Measurements from ENCODE around the gene ENHO.
"Not testable (repeated sequence)": the region's sequence is repeated elsewhere in the genome, so short reads cannot be mapped to it uniquely, and the experiment has no call there.

Gene ENHO

GRCh38 chr9:34505370-34506120 lies 17.2 kb downstream of the ENHO start:
- no peak for DNase-seq

GRCh38 chr9:34503406-34503805 lies 19.4 kb downstream of the ENHO start:
- no peak for DNase-seq

- no peak for DNase-seq
These were observed 19.9 kb downstream of the ENHO start for GRCh38 chr9:34502891-34503290.

- no peak for DNase-seq
These were observed 20.3 kb downstream of the ENHO start for GRCh38 chr9:34502471-34502870.

GRCh38 chr9:34501889-34502425 lies 20.8 kb downstream of the ENHO start:
- DNase-seq: no peak

- DNase-seq: no peak
These were observed 21.4 kb downstream of the ENHO start for GRCh38 chr9:34501372-34501771.

GRCh38 chr9:34500623-34501267 lies 22.0 kb downstream of the ENHO start:
- peak; percentile 88 for DNase-seq

- no peak for DNase-seq
These were observed 23.7 kb downstream of the ENHO start for GRCh38 chr9:34499076-34499475.

- DNase-seq: peak; percentile 67
These were observed 24.2 kb downstream of the ENHO start for GRCh38 chr9:34498553-34498952.

- no peak for DNase-seq
These were observed 26.6 kb downstream of the ENHO start for GRCh38 chr9:34496149-34496712.

- DNase-seq: peak; percentile 78
These were observed 28.7 kb downstream of the ENHO start for GRCh38 chr9:34493972-34494535.

GRCh38 chr9:34492051-34492450 lies 30.7 kb downstream of the ENHO start:
- no peak for DNase-seq

- no peak for DNase-seq
These were observed 31.2 kb downstream of the ENHO start for GRCh38 chr9:34491596-34491995.

- DNase-seq: no peak
These were observed 32.0 kb downstream of the ENHO start for GRCh38 chr9:34490760-34491159.

GRCh38 chr9:34490360-34490759 lies 32.4 kb downstream of the ENHO start:
- DNase-seq: no peak

- DNase-seq: no peak
These were observed 36.2 kb downstream of the ENHO start for GRCh38 chr9:34486572-34486971.

GRCh38 chr9:34485822-34486221 lies 37.0 kb downstream of the ENHO start:
- no peak for DNase-seq

GRCh38 chr9:34484678-34485077 lies 38.1 kb downstream of the ENHO start:
- DNase-seq: no peak

- DNase-seq: not testable (repeated sequence)
These were observed 40.0 kb downstream of the ENHO start for GRCh38 chr9:34482746-34483145.

GRCh38 chr9:34481620-34482019 lies 41.2 kb downstream of the ENHO start:
- not testable (repeated sequence) for DNase-seq

GRCh38 chr9:34479431-34479866 lies 43.3 kb downstream of the ENHO start:
- peak; percentile 30 for DNase-seq

- no peak for DNase-seq
These were observed 45.2 kb downstream of the ENHO start for GRCh38 chr9:34477541-34477940.

- no peak for DNase-seq
These were observed 47.7 kb downstream of the ENHO start for GRCh38 chr9:34475097-34475496.
